Activated CD8-positive, alpha-beta memory T cell treated with anti-CD3 and anti-CD28 coated beads for 36 hours (primary cell): ENCODE data around the gene ZNHIT1. TPM values are rescaled to one million over a fixed set of nuclear protein-coding genes. Genes with fewer than 3 reads are reported as not detected.

ENCODE experiments used
- CTCF ChIA-PET: fragments of 350-600 bp; sonication (Branson Sonifier 250); formaldehyde crosslinking; loops from one replicate; lab custom pipeline; 2021; ENCODE audit warnings: antibody characterized with exemption; lab: Charles Lee
- POLR2A ChIA-PET: fragments of 350-600 bp; sonication (Branson Sonifier 250); formaldehyde crosslinking; loops from one replicate; lab custom pipeline; 2021; ENCODE audit warnings: antibody characterized with exemption; lab: Charles Lee
- total RNA-seq, 2 experiments: library from RNA; stranded (reverse); gene quantifications; one replicate each; pipeline ENCODE4 v1.2.3, GENCODE V29; 2021

The ZNHIT1 gene
- total RNA-seq, 2 experiments from 2014 or later, result 46.7 to 52.7 TPM

DNA sequence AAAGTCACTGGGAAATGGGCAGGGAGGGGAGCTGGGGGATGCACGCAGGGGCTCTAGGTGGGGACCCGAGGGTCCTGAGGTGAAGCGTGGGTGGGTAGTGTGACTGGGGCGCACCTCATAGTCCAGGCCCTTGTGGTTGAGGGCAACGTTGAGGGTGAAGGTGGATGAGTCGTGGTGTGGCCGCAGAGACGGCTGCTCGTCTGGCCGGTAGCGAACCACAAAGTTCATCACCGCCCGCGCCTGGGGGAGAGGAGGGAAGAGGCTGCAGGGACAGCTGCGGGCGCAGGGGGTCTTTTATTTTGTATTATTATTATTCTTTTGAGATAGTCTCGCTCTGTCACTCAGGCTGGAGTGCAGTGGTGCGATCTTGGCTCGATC is 11.3 kb upstream of the ZNHIT1 start:
- POLR2A ChIA-PET, result interaction anchor here (0.6 kb wide), 1 partner anchor 20 kb away, joined by 13 read pairs; no protein-coding TSS in a partner anchor
- CTCF ChIA-PET, result no interaction called here

DNA sequence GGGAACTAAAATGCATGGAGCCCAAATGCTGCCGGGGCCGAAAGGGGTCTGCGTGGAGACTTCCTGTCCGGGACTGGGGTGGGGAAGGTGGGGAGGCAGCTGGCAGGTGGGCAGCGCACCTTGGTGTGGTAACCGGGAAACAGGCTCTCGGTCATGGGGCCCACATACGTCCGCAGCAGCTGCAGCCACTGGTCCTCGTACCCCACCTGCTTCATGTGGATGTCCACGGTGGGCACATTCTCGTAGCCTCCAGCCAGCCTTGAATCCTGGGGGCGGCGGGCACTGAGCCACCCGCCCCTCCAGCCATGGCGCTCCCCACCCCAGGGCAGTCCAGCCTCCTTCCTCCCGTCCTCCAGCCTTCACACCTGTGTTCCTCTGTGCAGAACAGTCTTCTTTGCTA is 10.5 kb upstream of the ZNHIT1 start:
- CTCF ChIA-PET, result no interaction called here

DNA sequence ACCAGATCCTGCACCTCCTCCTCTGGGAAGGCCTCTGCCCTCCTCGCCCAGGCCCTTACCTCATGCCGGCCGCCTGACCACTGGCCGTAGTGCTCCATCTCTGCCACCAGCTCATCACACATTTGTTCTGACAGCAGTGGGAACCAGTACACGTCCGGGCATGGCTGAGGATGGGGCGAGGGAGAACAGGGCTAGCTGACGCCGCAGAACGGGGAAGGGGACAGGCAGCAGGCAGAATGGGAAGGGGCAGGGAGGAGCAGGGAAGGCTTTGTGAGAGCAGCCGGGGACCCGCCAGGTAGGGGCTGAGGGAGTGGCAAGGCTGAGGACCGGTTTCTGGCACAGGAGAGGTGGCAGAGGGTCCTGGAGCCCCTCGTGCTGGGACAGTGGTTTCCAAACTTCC is 9.2 kb upstream of the ZNHIT1 start:
- POLR2A ChIA-PET, result no interaction called here
- CTCF ChIA-PET, result no interaction called here

More for the DNA sequence above, 10.5 kb upstream of the ZNHIT1 start:
- POLR2A ChIA-PET, result interaction anchor here (0.6 to 0.7 kb wide), 2 partner anchors 20 to 21 kb away, joined by 4 to 13 read pairs; no protein-coding TSS in a partner anchor

DNA sequence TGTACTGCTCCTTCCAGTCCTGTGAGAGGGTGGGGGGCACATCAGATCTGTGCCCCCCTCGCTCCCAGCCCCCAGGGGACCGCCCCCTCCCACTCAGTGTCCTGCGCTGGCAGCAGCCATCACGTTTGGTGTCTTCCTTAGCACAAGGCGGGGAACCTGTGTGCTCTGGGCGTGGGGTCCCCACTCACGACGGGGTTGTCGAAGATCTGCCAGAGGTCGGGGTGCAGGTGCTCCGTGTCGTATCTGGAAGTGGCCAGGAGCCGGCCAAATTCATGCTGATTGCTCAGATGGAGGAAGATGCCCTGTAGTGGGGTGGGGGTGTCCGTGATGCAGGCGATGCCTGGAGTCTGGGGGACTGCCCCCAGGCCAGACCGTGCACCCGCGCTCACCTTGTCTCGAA is 7.8 kb upstream of the ZNHIT1 start:
- POLR2A ChIA-PET, result interaction anchor here (0.5 kb wide), 1 partner anchor 31 kb away, joined by 3 read pairs; no protein-coding TSS in a partner anchor

DNA sequence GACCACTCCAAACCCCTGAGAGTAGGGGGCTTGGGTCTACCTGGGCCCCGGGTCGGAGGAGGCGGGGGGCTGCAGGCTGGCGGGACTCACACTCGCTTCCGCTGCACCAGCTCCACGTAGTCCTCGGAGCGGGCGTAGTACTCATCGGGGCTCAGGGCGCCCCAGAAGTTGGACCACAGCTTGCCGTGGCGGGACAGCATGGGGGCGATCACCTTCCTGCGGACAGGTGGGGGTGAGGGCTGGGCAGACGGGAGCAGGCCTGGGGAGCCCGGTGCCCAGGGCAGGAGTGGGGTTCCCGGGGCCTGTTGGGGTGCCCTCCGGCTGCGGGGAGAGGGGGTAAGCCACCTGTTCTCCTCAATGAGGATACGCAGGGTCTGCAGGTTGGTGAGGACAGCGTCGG is 6.5 kb upstream of the ZNHIT1 start:
- ChIA-PET CTCF (interaction anchor here (1.8 kb wide), 1 partner anchor 18 kb away, joined by 5 read pairs; no protein-coding TSS in a partner anchor), POLR2A (no interaction called here)

More for the DNA sequence above, 7.8 kb upstream of the ZNHIT1 start:
- CTCF ChIA-PET, result interaction anchor here (0.6 kb wide), 1 partner anchor 59 kb away, joined by 3 read pairs; no protein-coding TSS in a partner anchor

DNA sequence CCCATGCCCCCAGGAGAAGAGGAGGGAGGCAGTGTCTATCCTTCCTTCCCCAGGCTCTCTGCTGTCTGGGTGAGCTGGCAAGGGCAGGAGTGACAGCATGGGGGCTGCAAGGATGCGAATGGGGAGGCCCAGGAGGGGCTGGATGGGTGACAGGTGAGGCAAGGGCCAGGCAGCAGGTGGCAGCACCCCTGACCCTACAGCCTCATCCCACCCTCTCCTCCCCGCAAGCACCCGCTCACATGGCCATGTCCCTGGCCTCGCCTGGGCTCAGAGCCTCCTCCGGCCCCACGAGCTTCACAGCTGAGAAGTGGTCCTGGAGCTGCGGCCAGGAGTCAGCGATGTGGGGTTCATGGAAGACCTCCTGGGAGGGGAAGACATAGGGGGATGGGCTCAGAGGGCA is 6.0 kb upstream of the ZNHIT1 start:
- ChIA-PET CTCF (interaction anchor here (1.8 kb wide), 1 partner anchor 19 kb away, joined by 5 read pairs; no protein-coding TSS in a partner anchor), POLR2A (no interaction called here)

DNA sequence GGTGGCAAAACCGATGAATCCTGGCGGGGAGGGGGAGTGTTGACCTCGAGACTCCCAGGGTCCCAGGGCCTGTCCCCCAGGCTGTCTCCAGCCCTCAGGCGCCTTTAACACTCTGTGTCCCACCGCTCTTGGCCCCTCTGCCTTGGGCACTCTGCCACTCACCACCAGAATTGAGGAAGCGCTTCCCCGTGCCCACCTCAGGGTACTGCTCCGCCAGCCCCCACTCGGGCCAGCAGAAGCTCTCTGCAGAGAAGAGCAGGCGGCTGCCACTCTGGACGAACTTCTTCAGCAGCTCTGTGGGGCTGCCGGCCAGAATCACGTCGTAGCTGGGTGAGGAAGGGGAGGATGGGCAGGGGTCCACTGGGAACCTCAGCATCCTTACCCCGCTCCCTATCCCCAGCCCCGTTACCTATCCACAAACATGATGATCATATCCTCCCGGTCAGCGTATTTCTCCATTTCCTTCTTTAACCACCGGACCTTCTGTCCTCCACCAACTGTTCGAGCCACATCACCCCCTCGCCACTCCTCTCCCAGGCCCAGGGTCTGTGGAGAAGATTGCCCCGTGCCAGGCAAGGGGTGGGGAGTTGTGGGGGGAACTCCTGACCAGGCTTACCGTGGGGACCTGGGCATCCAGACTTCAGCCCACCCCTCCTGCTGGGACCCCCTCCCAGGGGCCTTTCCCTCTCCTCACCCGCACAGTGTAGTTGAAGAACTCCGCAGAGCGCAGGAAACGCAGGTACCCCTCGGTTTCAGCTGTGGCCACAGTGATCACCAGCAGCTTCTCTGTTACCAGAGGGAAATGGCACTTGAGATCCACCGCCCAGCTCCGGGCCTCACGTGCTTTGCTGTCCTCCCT is 1.7 kb upstream of the ZNHIT1 start:
- ChIA-PET POLR2A (no interaction called here), CTCF (interaction anchor here (1.1 to 5.4 kb wide), 5 partner anchors 14 to 67 kb away, joined by 3 to 36 read pairs (median 6); partner anchors contain the start of gene FIS1)

DNA sequence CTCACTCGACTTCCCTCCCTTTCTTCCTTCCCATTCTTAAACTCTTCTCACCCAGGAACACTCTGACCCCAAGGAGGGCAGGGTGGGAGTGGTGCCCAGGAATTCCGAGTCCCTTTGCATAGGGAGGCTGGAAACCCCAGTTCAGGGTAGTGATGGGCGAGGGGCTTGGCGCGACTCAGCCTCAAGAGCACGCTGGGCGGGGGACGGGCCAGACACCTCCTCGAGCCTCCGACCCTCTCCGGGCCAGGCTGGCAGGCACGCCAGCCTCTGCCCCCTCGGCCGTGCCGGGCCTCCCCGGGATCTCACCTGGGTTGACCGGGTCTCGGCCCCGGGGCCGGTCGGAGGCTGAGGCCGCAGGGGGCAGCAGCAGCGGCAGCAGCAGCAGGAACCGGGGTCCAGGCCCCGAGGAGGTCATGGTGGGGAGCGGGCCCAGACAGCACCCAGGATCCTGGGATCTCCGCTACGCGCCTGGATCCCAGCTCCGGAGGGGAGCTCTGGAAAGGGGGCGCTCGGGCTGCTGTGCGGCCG is 1.0 kb upstream of the ZNHIT1 start:
- ChIA-PET CTCF (interaction anchor here (0.7 to 5.4 kb wide), 8 partner anchors 15 to 330 kb away, joined by 3 to 36 read pairs (median 6); partner anchors contain the start of gene FIS1), POLR2A (interaction anchor here (0.6 to 2.1 kb wide), 5 partner anchors 27 to 142 kb away, joined by 3 to 19 read pairs (median 7); partner anchors contain the start of genes FIS1, TRIM56 and VGF)

DNA sequence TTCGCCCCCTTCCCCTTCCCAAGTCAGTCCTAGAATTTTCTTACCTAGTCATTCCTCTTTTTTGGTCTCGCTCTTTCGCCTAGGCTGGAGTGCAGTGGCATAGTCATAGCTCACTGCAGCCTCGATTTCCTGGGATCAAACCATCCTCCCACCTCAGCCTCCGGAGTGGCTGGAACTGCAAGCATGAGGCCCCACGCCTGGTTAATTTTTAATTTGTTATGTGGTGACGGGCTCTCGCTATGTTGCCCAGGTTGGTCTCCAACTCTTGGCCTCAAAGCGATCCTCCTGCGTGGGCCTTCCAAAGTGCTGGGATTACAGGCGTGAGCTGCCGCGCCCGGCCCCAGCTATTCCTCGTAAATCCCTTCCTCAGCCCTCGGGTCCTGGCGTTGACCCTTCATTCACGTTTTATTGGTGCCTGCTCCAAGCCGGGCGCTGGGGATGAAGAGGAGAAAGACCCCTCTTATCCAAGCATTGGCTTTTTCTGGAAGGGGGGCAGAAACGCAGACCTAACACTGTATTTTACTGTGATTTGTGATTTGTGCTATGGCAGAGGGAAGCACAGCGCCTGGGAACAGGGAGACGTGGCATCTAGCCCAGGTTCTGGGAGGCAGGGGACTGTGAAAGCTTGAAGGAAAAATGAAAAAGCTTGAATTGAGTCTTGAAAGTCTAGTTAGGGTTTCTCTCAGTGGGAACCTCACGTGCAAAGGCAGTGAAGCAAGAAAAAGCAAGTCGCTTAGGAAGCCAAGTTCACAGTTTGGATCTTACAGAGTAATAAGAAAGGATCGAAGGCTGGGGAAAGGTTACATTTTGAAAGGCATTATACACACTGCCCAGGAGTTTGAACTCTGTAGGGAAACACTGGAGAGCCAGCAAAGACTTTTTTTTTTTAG is 516 bp downstream of the ZNHIT1 start:
- POLR2A ChIA-PET, result interaction anchor here (0.6 to 2.1 kb wide), 5 partner anchors 17 to 133 kb away, joined by 3 to 19 read pairs (median 7); partner anchors contain the start of genes FIS1 and TRIM56
- CTCF ChIA-PET, result interaction anchor here (0.5 to 5.4 kb wide), 11 partner anchors 11 to 248 kb away, joined by 3 to 36 read pairs (median 4); partner anchors contain the start of gene FIS1

DNA sequence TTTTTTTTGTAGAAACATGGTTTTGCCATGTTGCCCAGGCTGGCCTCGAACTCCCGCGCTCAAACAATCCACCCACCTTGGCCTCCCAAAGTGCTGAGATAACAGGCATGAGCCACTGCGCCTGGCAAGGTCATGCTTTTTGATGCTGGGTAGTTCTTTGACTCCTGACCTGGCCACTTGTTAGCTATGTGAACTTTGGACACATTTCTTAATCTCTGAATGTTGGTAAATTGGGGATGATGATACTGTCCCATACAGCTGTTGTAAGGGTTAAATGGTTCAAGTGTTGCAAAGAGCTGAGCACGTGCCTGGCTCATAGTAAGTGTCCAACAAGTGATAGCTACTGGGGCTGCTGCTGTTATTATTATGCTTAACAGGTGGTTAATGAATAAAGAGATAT is 2.3 kb downstream of the ZNHIT1 start:
- CTCF ChIA-PET, result interaction anchor here (1.1 kb wide), 1 partner anchor 23 kb away, joined by 3 read pairs; no protein-coding TSS in a partner anchor
- POLR2A ChIA-PET, result interaction anchor here (0.7 kb wide), 1 partner anchor 11 kb away, joined by 3 read pairs; no protein-coding TSS in a partner anchor

DNA sequence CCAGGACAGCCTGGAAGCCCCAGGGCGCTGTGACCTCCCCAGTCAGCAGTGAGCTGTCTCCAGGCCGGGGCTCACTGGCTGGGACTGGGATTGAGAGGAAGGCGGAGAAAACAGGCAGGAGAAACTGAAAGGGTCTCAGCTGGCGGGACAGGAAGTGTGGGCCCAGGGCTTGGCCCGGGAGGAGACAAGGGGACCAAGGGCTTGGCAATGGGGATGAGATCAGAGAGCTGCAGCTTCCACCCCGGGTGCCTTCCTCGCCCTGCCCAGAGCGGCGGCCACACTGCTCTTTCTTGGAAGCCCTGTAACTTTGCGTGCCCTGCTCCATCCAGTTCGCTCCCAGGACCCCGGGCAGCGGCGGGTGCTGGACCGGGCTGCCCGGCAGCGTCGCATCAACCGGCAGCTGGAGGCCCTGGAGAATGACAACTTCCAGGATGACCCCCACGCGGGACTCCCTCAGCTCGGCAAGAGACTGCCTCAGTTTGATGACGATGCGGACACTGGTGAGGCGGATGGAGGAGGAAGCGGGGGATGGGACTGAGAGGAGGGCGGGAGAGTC is 4.4 kb downstream of the ZNHIT1 start:
- ChIA-PET POLR2A (no interaction called here), CTCF (interaction anchor here (0.5 to 1.3 kb wide), 3 partner anchors 22 to 1171 kb away, joined by 3 read pairs; partner anchors contain the start of genes FIS1 and VGF)

DNA sequence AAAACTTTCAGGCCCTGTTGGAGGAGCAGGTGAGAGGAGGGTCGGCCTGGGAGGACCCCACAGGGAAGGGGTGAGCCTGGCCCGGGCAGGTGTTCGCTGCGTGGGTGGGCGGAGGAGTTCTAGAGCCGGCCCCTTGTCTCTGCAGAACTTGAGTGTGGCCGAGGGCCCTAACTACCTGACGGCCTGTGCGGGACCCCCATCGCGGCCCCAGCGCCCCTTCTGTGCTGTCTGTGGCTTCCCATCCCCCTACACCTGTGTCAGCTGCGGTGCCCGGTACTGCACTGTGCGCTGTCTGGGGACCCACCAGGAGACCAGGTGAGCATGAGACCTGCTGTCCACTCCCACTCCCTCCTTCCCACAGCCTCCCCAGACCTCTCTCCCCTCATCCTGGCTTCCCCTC is 5.6 kb downstream of the ZNHIT1 start:
- POLR2A ChIA-PET, result no interaction called here
- CTCF ChIA-PET, result interaction anchor here (0.6 kb wide), 1 partner anchor 386 kb away, joined by 3 read pairs; no protein-coding TSS in a partner anchor

DNA sequence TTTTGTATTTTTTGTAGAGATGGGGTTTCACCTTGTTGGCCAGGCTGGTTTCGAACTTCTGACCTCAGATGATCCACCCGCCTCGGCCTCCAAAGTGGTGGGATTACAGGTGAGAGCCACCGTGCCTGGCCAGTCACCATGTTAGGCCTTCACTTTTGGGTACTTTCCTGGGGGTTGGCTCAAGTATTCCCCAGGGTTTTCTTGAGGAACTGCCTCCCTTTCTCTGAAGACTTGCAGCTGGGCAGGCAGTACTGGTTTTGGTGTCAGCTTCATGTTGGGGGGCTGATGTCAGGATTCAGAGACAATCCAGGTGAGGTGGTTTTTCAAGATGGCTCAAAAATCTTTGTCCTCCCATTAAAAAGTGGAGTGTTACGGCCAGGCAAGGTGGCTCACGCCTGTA is 7.7 kb downstream of the ZNHIT1 start:
- ChIA-PET CTCF (interaction anchor here (0.6 to 1.2 kb wide), 3 partner anchors 18 to 125 kb away, joined by 3 read pairs; no protein-coding TSS in a partner anchor), POLR2A (interaction anchor here (0.6 kb wide), 1 partner anchor 13 kb away, joined by 3 read pairs; no protein-coding TSS in a partner anchor)

DNA sequence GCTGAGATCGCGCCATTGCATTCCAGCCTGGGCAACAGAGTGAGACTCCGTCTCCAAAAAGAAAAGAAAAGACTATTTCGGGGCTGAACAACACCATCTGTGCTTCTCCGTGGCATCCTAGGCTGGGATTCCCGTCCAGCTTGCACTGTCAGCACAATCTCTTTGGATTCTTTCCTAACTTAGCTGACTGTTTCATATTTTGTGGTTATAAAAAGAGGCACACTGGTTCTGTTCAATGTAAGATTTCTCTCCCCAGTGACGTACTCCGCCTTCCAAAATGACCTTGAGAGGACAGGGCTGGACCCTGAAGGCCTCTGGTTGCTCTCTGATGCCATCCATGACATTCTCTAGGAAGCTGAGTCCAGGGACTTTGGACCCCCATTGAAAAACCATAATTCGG is 8.8 kb downstream of the ZNHIT1 start:
- ChIA-PET POLR2A (interaction anchor here (0.5 kb wide), 1 partner anchor 19 kb away, joined by 4 read pairs; no protein-coding TSS in a partner anchor), CTCF (no interaction called here)

DNA sequence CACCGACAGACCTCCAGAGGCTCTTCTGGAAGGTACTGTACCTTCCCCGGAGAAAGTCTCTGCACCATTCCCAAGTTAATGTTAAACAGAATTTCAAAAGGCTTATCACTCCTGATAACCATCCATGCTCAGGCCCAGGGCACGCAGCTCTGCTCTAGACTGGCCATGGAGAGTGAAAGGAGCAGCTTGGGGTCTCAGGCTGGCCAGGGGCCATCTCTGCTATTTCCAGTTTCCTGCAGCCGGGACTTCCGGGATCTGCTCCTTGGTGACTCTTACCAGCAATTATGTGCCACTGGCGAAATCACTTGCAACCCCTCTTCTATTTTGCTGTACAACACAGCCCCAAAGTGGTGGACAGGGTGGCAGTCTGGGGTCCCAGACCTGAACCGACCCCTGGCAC is 13.7 kb downstream of the ZNHIT1 start:
- CTCF ChIA-PET, result no interaction called here
- POLR2A ChIA-PET, result no interaction called here

DNA sequence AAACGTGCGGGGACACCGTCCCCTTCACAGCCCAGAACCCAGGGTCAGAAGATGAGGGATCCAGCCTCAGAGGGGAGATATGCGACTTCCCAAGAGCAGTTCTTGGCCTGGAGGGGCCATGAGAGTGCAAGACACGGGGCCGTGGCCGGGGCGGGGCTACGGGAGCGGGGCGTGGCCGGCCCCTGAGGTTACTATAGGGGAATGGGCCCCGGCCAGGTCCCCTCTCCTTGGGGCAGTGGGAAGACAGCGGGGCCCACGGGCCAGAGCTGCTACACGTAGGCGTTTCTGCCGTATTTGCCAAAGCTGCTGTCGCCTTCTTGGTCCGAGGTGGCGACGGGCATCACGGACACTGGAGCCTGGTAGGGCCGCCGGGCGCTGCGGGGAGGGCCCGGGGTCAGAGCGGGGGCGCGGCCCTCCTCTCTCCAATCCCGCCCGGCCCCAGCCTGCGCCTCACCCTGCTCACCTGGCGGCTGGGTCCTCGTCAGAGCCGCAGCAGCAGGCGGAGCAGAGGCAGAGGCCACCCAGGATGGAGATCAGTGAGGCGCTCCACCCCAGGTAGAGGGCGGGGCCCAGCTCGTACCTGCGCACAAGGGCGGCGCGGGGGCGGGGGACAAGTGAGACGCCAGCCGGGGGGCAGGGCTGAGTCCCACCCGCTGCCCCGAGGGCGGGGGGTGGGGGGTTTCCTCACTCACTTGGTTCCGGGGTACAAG is 14.3 kb downstream of the ZNHIT1 start:
- ChIA-PET CTCF (no interaction called here), POLR2A (no interaction called here)

DNA sequence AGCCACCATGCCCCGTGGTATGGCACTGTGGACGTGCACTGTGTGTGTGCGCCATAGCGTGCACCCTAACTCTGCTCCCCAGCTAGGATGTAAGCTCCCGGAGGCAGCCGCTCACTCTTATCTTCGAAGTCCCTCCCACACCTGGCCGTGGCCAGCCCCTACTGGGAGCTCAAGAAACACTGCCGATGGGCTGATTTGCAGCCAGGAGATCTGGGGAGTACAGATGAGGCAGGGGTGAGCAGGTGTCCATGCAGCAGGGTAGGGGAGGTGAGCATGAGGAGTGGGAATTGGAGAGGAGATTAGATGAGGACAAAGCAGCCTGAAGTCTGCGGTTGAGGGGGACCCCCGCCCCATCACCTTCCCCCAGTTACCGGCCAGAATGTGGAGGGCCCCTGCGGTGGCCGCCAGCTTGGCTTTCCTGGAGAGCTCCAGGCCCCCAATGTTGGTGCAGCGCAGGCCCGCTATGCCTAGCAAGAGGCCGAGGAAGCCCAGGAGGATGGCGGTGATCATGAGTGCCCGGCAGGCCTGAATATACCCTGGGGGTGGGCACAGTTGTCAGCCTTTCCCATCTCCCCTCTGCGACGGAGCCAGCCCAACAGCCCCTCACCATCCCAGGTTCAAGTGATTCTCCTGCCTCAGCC is 16.1 kb downstream of the ZNHIT1 start:
- CTCF ChIA-PET, result interaction anchor here (1.4 to 1.9 kb wide), 2 partner anchors 10 to 49 kb away, joined by 10 read pairs; partner anchors contain the start of gene FIS1
- POLR2A ChIA-PET, result interaction anchor here (0.6 kb wide), 2 partner anchors 17 to 87 kb away, joined by 5 to 8 read pairs; no protein-coding TSS in a partner anchor
